ENCODE results near the gene TTC7B.

DNA sequence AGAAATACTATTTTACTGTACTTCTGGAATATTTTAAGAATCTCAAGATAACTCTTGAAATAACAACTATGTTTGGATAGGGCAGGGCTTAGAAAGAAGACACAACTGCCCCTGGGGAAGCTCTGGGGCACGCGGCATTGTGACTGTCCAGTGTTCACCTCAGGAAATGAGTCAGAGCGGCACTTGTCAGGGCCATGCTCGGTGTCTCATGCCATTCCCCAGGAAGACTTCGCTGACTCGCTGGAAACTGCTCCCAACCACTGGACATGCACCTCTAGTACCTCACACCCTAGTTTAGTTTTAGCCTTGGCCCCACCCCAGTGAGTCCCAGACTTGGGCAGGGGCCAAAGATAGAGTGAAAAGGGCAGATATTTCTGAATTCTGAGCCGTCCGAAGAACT is 192.0 kb downstream of the TTC7B start:
- TF ChIP-seq RAD21 (IDR thresholded peaks at IDR 0.05; ENCODE audit: low read depth), result no peak
- TF ChIP-seq POLR2A (IDR thresholded peaks at IDR 0.05; ENCODE audit: borderline replicate concordance, extremely low read depth, insufficient read depth, insufficient read length), result no peak
- TF ChIP-seq ZNF274 (IDR thresholded peaks at IDR 0.05; ENCODE audit: low read depth, low read length), result no peak
- peak; percentile 32 for TF ChIP-seq YY1 (IDR thresholded peaks at IDR 0.05; ENCODE audit: extremely low read depth, insufficient replicate concordance, low read depth, low read length)
- TF ChIP-seq JUND (IDR thresholded peaks at IDR 0.05), result peak; percentile 77
- TF ChIP-seq EZH2 (IDR thresholded peaks at IDR 0.05), result no peak
- no peak for TF ChIP-seq SIN3A (IDR thresholded peaks at IDR 0.05; ENCODE audit: low read depth)
- TF ChIP-seq, protein P1, sequence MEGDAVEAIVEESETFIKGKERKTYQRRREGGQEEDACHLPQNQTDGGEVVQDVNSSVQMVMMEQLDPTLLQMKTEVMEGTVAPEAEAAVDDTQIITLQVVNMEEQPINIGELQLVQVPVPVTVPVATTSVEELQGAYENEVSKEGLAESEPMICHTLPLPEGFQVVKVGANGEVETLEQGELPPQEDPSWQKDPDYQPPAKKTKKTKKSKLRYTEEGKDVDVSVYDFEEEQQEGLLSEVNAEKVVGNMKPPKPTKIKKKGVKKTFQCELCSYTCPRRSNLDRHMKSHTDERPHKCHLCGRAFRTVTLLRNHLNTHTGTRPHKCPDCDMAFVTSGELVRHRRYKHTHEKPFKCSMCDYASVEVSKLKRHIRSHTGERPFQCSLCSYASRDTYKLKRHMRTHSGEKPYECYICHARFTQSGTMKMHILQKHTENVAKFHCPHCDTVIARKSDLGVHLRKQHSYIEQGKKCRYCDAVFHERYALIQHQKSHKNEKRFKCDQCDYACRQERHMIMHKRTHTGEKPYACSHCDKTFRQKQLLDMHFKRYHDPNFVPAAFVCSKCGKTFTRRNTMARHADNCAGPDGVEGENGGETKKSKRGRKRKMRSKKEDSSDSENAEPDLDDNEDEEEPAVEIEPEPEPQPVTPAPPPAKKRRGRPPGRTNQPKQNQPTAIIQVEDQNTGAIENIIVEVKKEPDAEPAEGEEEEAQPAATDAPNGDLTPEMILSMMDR (IDR thresholded peaks at IDR 0.05 in 2 of 3, conservative IDR thresholded peaks at IDR 0.05 in 1 of 3; ENCODE audit: borderline replicate concordance in 1 of 3, insufficient read depth in 1 of 3, low read depth in 2 of 3, low read length in 2 of 3), result no peak
- no peak for TF ChIP-seq ATF3 (IDR thresholded peaks at IDR 0.05)
